Measurements from ENCODE around the gene TINAG. TPM values are rescaled to one million over a fixed set of nuclear protein-coding genes. Genes with fewer than 3 reads are reported as not detected.

TINAG gene, protein sequence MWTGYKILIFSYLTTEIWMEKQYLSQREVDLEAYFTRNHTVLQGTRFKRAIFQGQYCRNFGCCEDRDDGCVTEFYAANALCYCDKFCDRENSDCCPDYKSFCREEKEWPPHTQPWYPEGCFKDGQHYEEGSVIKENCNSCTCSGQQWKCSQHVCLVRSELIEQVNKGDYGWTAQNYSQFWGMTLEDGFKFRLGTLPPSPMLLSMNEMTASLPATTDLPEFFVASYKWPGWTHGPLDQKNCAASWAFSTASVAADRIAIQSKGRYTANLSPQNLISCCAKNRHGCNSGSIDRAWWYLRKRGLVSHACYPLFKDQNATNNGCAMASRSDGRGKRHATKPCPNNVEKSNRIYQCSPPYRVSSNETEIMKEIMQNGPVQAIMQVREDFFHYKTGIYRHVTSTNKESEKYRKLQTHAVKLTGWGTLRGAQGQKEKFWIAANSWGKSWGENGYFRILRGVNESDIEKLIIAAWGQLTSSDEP
- total RNA-seq, result not detected

DNA sequence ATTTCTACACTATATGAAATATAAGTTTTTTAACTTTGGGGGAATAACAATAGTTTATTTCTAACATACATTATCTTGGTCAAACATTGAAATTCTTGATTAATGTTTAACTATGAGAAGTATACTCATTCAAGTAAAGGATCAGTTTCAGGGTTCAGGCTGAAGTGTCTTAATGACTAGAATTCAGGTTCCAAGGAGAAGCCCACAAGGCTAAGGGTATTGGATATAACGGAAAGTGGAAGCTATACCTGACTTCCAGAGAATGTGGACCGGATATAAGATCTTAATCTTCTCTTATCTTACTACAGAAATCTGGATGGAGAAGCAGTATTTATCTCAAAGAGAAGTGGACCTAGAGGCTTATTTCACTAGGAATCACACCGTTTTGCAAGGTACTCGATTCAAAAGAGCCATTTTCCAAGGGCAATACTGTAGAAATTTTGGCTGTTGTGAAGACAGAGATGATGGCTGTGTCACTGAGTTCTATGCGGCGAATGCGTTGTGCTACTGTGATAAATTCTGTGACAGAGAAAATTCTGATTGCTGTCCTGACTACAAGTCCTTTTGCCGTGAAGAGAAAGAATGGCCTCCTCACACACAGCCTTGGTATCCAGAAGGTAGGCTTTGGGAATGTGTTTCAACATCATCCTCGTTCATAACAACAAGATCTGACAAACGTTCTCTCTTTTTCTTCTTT, at the start of gene TINAG:
TSS of gene TINAG (plus strand) at position 153 of the 697 bp plus-strand sequence. CDS start at position 263, 110 bp downstream.
- Mint-ChIP-seq H3K27me3 (no peaks in the 10 kb centered on the region), H3K4me1 (no peaks in the 10 kb centered on the region), H3K4me3 (no peak within 1 kb of the TSS), H3K36me3 (ENCODE audit: low read depth) (no peaks in the 10 kb centered on the region), H3K27ac (no peak within 1 kb of the TSS), H3K9me3 (no peaks in the 10 kb centered on the region)
- DNase-seq, result no peak
- ChIA-PET CTCF (no interaction called here), POLR2A (no interaction called here)

DNA sequence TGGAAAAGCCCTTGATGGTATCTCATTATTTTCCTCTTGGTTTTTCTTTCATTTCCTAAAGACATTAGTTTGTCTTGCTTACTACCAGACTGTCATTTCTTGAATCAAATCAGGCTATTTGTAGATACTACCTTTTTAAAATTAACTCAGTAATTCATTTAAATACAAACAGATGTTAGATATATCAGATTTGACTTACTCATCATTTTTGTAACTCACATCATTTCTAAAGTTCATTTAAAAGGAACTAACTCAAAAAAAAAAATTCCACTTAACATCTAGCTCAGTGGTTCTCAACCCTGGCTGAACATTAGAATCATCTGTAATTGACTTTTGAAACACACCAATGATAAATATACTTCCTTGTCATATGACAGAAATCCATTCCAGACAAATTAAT, 48.2 kb upstream of the TINAG start:
- ChIA-PET CTCF (no interaction called here), POLR2A (no interaction called here)
- Mint-ChIP-seq H3K9me3 (no peaks in the 10 kb centered on the region), H3K27me3 (no peaks in the 10 kb centered on the region), H3K36me3 (ENCODE audit: low read depth) (no peaks in the 10 kb centered on the region), H3K27ac (no peak overlapping the region), H3K4me1 (no peaks in the 10 kb centered on the region), H3K4me3 (no peak overlapping the region)
- no peak for DNase-seq

DNA sequence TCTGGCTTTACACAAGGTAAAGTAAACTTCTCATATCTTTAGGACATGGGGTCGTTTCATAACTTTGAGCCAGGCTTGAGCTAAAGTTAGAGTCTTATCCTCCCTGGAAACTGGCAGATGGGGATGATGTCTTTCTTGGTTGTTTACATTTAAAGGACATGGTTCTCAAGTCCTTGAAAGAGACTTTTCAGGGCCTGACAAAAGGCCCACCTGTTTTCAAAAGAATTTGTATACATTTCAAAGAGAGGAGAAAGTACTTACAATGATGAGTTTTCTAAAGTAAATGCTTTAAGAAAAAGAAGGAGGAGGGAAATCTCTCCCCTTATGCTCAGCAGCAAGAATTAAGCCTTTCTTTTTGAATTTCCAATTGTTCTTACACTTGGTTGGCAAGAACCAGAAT, 45.7 kb upstream of the TINAG start:
- Mint-ChIP-seq H3K9me3 (no peaks in the 10 kb centered on the region), H3K36me3 (ENCODE audit: low read depth) (no peaks in the 10 kb centered on the region), H3K27me3 (no peaks in the 10 kb centered on the region), H3K4me1 (no peaks in the 10 kb centered on the region), H3K4me3 (no peak overlapping the region), H3K27ac (no peak overlapping the region)
- ChIA-PET CTCF (no interaction called here), POLR2A (no interaction called here)
- no peak for DNase-seq

DNA sequence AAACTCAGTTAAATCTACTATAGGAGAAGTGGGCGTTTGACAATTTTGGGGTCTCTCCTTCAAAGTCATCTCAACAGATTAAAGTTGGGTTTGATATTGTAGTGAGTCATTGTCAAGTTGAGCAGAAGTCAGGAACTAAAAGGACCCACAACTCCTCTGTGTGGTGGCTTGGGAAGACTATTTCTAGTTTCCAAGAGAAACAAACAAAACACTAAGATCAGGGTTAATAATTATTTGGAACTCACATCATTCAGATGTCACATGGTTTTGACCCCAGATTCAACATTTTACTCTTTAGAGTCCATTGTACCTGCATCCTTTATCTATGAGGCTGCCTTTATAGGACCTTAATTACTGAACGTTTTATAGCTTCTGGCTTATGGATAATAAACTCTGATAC, 45.3 kb upstream of the TINAG start:
- no peaks in the 10 kb centered on the region for H3K36me3 Mint-ChIP-seq (ENCODE audit: low read depth)
- no peaks in the 10 kb centered on the region for H3K4me1 Mint-ChIP-seq
- no peaks in the 10 kb centered on the region for H3K9me3 Mint-ChIP-seq
- no peak overlapping the region for H3K4me3 Mint-ChIP-seq
- H3K27me3 Mint-ChIP-seq, result no peaks in the 10 kb centered on the region
- CTCF ChIA-PET, result no interaction called here
- POLR2A ChIA-PET, result no interaction called here
- DNase-seq, result no peak
- no peak overlapping the region for H3K27ac Mint-ChIP-seq

DNA sequence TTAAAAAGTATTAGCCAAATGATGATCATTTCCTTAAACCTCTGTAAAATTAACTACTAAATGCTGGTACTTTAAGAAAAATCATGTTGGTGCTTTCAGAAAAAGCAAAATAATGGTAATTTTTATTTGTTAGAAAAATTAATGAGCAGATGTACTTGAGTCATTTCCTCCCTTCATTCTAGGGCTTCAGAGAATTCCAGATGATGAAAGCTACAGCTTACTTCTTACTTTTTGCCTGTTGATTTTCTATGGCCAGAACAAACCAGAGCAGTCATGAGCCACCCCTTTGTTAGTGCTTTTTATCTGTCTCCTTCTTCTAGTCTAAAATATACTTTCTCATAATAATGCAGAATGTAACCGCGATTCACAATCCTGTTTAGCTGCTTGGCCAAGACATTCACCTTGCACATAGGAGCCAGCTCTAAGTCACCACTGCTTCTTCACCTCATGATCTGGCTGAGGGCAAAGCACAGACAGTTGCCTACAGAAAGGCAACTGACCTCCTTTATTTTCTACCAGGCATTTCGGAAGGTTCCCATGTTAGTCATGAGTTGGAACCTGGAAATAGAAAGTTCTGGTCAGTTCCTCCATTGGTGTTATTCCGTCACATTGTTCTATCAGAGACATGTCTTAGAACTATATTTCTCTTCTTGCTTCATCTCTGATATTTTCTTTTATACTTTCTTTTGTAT, 43.5 kb upstream of the TINAG start:
- no peaks in the 10 kb centered on the region for H3K4me1 Mint-ChIP-seq
- ChIA-PET POLR2A (no interaction called here), CTCF (no interaction called here)
- H3K27ac Mint-ChIP-seq, result no peak overlapping the region
- no peaks in the 10 kb centered on the region for H3K27me3 Mint-ChIP-seq
- H3K9me3 Mint-ChIP-seq, result no peaks in the 10 kb centered on the region
- no peaks in the 10 kb centered on the region for H3K36me3 Mint-ChIP-seq (ENCODE audit: low read depth)
- no peak overlapping the region for H3K4me3 Mint-ChIP-seq
- no peak for DNase-seq

DNA sequence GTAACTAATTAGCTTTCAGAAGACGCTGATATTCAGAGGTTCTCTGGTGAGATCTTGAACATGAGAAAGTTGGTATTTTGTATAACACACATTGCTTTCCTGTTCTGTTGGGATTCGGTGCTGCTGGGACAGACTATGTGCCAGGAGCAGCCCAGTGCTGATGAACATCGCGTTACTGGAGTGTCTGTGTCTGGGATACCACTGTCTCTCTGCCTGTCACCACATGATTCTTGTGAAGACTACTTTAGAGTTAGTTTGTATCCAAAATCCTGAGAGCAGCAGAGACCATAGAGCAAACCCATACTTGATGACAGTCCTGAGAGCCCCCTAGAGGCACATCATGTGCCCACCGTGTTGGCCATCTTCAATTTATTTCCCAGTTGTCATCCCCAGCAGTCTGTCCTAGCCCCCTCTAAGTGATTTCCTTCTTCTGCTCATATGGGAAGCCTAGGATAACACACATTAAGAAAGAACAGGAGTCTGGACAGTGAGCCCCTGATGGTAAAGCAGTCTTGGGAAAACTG, 41.8 kb upstream of the TINAG start:
- Mint-ChIP-seq H3K36me3 (ENCODE audit: low read depth) (no peaks in the 10 kb centered on the region), H3K4me1 (no peaks in the 10 kb centered on the region), H3K9me3 (no peaks in the 10 kb centered on the region), H3K27me3 (no peaks in the 10 kb centered on the region), H3K4me3 (no peak overlapping the region), H3K27ac (no peak overlapping the region)
- POLR2A ChIA-PET, result no interaction called here
- CTCF ChIA-PET, result no interaction called here
- DNase-seq, result no peak

DNA sequence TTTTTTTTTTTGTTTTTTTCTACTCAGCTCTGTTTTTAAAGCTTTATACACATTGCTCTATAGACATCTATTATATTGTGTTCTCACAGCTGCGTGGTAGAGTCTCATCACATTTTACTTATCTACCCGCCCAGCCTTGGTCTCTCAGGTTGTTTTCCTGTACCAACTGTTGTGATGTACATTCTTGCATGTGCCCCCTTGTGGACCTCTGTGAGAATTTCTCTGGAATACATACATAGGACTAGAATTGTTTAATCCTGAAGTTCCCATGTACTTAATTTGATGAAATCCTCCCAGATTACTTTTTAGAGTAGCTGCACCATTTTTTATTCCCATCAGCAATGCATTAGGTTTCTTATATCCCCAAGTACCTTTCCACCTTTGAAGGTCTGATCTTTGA, 40.4 kb upstream of the TINAG start:
- no peaks in the 10 kb centered on the region for H3K36me3 Mint-ChIP-seq (ENCODE audit: low read depth)
- H3K27ac Mint-ChIP-seq, result no peak overlapping the region
- no peaks in the 10 kb centered on the region for H3K9me3 Mint-ChIP-seq
- H3K27me3 Mint-ChIP-seq, result no peaks in the 10 kb centered on the region
- POLR2A ChIA-PET, result no interaction called here
- no peak overlapping the region for H3K4me3 Mint-ChIP-seq
- no peak for DNase-seq
- CTCF ChIA-PET, result no interaction called here
- H3K4me1 Mint-ChIP-seq, result no peaks in the 10 kb centered on the region

DNA sequence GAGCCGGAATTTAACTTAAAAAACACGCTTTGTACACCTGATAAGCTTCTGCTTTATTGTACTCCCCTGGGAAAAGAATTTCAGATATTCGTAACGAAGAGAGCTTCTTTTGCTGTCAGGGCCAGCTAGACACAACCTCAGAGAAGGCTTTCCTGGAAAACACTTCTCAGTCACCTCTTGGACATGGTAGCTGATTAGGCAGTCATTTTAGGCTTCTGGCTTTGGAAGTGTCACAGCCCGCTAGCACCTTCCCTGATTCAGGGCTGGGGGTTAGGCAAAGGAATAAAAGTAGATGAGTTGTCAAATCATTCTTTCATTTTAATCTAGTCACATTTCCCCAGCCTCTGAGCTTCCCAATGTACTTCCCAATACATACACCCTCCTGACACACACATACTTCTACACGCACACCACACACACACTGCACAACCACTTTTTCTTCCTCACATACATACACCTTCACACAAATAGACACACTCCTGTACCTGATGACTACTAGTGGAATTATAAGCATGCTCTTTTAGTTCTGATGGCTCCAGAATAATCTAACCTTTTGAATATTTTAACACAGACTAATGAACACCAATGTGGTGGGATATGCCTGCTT, 34.9 kb upstream of the TINAG start:
- peaks cover 3% of the 10 kb centered on the region for H3K9me3 Mint-ChIP-seq
- CTCF ChIA-PET, result no interaction called here
- DNase-seq, result no peak
- no peaks in the 10 kb centered on the region for H3K4me1 Mint-ChIP-seq
- no peak overlapping the region for H3K27ac Mint-ChIP-seq
- H3K36me3 Mint-ChIP-seq (ENCODE audit: low read depth), result no peaks in the 10 kb centered on the region
- POLR2A ChIA-PET, result no interaction called here
- no peak overlapping the region for H3K4me3 Mint-ChIP-seq
- H3K27me3 Mint-ChIP-seq, result no peaks in the 10 kb centered on the region

DNA sequence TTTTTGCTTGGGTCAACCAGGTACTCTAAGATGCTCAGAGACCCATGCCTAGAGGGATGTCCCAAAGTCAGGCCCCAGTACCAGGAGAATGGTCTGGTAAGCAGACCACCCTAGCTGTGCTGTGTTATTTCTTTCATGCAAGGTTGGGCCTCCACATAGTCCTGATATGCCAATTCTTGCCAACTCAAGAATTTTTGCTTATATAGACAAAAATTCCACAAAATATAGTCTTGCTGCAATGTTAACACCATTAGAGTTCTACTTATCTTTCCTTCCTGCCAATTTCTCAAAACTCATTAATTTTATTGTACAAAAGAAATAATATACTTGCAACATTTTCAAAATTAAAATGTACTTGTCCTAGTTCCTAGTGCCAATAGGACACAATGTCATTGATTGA, 33.9 kb upstream of the TINAG start:
- ChIA-PET POLR2A (no interaction called here), CTCF (no interaction called here)
- Mint-ChIP-seq H3K36me3 (ENCODE audit: low read depth) (no peaks in the 10 kb centered on the region), H3K27ac (no peak overlapping the region), H3K4me3 (no peak overlapping the region), H3K27me3 (no peaks in the 10 kb centered on the region), H3K4me1 (no peaks in the 10 kb centered on the region), H3K9me3 (peaks cover 3% of the 10 kb centered on the region)
- no peak for DNase-seq

DNA sequence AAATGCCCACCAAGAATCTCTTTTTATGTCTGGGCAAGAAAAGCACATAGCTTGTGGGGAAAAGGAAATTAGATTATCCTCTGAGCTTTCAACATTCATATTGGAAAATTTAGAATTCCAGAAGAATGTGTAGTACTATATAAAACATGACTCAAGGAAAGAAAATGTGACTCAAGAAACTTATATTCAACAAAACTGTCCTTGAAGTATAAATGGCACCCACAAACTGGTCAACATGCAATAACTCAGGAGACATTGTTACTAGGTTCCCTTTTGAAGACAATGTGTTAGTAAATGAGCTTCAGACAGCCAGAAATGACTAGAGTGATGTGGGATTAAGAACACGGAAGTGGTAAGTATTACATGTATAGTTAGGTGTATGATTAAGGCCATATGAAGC, 26.1 kb upstream of the TINAG start:
- H3K36me3 Mint-ChIP-seq (ENCODE audit: low read depth), result no peaks in the 10 kb centered on the region
- DNase-seq, result no peak
- H3K27ac Mint-ChIP-seq, result no peak overlapping the region
- no peaks in the 10 kb centered on the region for H3K4me1 Mint-ChIP-seq
- no peaks in the 10 kb centered on the region for H3K27me3 Mint-ChIP-seq
- ChIA-PET CTCF (no interaction called here), POLR2A (no interaction called here)
- H3K9me3 Mint-ChIP-seq, result peaks cover 3% of the 10 kb centered on the region
- H3K4me3 Mint-ChIP-seq, result no peak overlapping the region

DNA sequence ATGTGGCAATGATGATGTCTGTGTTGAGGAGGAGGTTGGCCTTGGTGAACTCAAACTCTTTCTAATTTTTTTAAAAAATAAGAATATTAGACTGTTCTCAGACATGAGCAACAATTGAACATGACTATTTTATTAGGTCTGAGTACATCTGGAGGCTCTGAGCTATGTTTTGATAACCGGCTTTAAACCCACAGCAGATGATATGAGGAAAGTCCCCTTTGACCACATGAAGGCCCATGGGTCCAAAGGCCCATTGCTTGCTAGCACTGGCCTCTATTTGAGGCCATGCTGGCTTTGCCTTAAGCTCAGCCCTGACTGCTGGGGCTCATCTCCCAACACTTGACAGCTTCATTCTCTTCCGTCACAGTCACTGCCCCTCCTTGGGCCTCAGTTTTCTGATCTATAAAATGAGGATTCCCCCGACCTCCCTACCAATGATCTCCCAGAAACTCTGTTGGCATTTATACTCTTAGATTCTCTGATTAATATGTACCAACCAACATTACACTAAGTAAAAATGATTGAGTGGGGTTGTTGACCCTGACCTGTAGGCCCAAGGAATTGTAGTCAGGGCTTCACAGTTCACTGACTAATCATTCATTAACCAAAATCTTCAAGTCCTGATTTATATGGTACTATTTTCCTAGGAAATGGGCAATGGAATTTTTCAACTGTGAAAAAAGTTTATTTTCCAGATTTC, 23.9 kb upstream of the TINAG start:
- H3K27me3 Mint-ChIP-seq, result no peaks in the 10 kb centered on the region
- no peaks in the 10 kb centered on the region for H3K9me3 Mint-ChIP-seq
- no peaks in the 10 kb centered on the region for H3K4me1 Mint-ChIP-seq
- H3K27ac Mint-ChIP-seq, result no peak overlapping the region
- DNase-seq, result no peak
- H3K4me3 Mint-ChIP-seq, result no peak overlapping the region
- no peaks in the 10 kb centered on the region for H3K36me3 Mint-ChIP-seq (ENCODE audit: low read depth)
- POLR2A ChIA-PET, result no interaction called here
- CTCF ChIA-PET, result no interaction called here

DNA sequence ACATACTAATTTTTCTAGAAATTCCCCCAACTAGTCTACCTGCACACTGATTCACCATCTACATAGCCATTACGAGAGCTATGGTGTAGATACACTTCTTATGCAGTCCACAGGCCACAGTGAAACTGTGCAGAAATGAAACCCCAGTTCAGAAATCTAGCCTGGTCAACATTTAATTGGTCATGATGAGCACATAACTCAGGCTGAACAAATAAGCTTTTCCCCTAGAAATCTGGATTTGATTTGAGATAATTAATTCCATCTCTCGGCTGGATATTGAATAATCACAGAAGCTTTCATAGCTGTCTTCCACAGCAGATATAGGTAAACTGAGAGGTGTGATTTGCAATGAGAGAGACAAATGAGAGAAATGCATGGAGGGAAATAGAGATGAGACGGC, 22.6 kb upstream of the TINAG start:
- H3K27me3 Mint-ChIP-seq, result no peaks in the 10 kb centered on the region
- no peak overlapping the region for H3K4me3 Mint-ChIP-seq
- POLR2A ChIA-PET, result no interaction called here
- no peaks in the 10 kb centered on the region for H3K36me3 Mint-ChIP-seq (ENCODE audit: low read depth)
- CTCF ChIA-PET, result no interaction called here
- no peaks in the 10 kb centered on the region for H3K4me1 Mint-ChIP-seq
- no peaks in the 10 kb centered on the region for H3K9me3 Mint-ChIP-seq
- no peak for DNase-seq
- H3K27ac Mint-ChIP-seq, result no peak overlapping the region

DNA sequence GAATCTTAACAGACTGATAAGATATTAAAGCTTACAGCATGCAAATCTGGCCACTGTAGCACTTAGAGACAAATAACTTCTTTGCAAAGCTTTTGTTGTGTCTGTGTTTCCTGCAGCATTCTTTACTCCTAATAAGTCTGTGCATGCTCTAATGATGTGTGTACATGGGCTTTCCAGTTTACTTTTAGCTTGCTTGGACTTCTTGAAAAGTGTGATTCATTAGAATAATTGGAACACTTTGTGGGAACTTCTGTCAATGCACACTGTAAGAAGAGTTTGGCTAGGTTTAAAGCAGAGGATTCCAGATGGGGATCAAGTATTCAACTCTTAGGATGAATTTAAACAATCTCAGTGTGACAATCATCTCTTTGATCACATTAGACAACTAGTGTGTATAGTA, 22.1 kb upstream of the TINAG start:
- CTCF ChIA-PET, result no interaction called here
- no peak overlapping the region for H3K27ac Mint-ChIP-seq

More for the DNA sequence above, 22.1 kb upstream of the TINAG start:
- H3K4me3 Mint-ChIP-seq, result no peak overlapping the region
- H3K4me1 Mint-ChIP-seq, result no peaks in the 10 kb centered on the region
- POLR2A ChIA-PET, result no interaction called here
- no peaks in the 10 kb centered on the region for H3K36me3 Mint-ChIP-seq (ENCODE audit: low read depth)
- H3K27me3 Mint-ChIP-seq, result no peaks in the 10 kb centered on the region
- no peaks in the 10 kb centered on the region for H3K9me3 Mint-ChIP-seq
- DNase-seq, result no peak
